Measurements from ENCODE around the gene WDR45.

Gene WDR45

DNA sequence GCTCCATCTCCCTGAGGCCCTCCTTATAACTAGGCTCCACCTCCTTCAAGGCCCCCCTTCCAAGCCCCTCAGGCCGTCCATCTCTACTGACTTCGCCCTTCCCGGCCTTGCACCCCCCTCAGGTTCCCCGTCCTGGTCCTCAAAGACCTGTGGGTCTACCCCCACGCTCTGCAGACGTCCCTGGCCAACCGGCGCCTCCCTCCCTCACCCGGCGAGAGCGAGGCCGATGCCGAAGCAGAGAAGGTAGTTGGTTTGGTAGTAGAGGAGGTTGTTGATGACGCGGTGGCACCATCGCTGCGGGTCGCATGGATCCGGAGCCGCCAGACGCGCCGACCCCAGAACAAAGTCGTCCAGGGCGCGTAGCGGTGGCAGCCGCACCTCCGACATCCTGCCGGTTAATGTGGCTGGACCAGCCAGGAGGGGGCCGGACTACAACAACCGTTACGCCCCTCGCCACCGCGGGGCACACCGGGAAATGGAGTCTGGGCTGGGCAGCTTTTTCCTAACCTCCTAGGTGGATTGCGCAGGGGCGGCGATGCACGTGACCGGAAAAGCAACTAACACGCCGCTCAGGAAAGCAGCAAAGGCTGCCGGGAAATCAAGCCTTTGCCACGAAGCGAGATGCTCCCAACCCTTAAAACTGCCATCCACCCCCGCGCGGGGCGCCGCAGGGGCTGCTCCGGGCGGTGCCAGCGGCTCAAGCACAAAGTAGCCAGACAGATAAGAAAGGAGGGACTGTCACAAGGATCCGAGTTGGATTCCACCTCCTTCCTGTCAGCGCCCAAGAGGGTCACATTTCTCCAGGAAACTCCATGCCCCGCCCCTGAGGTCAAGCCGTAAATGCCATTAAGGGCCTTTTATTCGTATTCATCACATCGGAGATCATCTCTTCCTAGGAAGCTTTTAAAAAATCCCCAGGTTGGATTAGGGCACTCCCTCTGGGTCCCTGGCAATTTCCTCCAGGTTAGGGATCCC, 5.8 kb downstream of the WDR45 start, which contains the start of gene PRAF2:
TSS of gene PRAF2 (minus strand) at position 402 of the 975 bp plus-strand sequence. CDS start at position 387, 15 bp downstream.
- DNase-seq, result peak; percentile 40

DNA sequence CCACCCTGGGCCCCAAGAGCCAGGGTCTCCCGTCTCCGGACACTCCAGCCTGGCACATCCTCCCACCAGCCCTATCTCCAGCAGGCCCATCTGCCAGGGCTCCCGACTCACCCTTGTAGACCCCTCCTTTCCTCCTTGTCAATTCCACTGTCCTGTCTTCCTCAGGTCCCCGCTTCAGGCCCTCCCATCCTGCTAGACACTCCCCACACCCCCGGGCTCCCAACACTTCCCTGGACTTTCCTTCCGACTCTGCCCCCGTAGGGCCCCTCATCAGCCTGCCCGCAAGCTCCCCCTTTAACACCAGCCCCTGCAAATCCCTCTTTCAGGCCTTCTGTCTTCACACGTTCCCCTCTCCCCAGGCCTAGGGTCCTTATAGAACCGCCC, 7.0 kb downstream of the WDR45 start:
- no peak for DNase-seq

DNA sequence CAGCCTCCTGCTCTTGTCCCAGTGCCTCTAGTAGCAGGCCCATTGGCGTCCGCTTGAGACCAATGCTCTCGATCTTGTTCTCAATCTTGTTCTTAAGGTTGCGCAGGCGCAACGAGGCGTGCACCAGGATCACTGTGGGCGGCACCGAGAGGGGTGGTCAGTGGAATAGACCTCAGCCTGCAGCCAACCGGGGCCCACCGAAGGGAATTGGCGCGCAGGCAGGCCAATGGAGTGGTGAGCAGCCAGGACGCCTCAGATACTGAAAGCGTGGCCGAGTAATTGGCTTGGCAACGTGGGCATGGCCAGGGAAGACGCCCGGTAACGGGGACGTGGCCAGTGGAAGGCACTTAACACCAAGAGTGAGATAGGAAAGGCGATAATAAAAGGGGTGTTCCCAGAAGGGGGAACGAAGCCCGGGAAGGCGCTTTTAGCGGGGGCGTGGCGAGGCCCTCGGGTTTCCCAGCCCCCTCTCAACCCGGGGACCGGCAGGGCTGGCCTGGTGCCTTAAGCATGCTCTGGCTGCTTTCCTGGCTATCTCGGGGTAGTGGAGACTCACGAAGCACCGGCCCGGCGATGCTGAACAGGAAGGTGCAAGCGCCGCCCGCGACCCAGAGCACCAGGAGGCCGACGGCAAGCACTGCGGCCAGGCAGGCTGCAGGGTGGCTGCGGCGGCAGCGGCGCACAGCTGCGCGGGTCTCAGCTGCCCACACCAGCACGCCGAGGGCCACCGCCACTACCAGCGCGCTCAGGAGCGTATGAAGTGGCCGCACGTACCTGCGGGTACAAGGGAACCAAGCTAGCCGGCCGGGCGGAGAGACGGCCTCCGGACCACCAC, 7.6 kb downstream of the WDR45 start:
- DNase-seq, result no peak

DNA sequence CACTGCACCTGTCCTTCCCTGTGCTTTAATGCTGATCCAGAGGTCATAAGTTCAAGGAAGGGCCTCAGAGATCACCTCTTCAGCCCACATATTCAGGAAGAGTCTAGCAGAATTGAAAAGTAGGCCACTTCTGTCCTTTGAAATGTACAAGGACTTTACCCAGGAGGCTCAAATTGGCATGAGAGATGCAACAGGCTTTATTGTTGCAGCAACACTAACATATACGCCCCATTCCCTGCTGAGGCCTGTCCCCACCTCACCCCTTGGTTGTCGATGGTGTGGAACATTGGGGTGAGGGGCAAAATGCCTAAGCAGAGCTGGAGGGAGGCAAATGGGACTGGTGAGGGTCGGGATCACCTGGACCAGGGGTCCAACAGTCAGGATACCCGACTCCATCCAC, 8.7 kb downstream of the WDR45 start:
- no peak for DNase-seq

DNA sequence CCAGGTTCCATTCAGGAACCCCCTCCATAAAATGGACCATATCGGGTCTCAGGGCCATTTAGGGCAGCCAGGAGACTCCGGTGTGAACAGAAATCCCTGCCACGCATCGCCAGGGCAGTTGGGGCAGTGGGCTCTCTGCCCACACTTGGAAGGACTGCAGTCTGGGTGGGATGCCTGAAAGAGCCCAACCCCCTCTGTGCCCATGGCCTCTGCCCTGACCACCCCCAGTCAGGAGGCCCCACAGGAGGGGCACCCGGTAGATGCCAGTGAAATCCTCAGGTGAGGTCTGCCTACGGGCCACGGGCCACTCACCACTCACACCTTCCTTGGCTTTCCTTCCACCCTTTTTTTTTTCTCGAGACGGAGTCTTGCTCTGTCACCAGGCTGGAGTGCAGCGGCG, 10.6 kb downstream of the WDR45 start:
- no peak for DNase-seq

DNA sequence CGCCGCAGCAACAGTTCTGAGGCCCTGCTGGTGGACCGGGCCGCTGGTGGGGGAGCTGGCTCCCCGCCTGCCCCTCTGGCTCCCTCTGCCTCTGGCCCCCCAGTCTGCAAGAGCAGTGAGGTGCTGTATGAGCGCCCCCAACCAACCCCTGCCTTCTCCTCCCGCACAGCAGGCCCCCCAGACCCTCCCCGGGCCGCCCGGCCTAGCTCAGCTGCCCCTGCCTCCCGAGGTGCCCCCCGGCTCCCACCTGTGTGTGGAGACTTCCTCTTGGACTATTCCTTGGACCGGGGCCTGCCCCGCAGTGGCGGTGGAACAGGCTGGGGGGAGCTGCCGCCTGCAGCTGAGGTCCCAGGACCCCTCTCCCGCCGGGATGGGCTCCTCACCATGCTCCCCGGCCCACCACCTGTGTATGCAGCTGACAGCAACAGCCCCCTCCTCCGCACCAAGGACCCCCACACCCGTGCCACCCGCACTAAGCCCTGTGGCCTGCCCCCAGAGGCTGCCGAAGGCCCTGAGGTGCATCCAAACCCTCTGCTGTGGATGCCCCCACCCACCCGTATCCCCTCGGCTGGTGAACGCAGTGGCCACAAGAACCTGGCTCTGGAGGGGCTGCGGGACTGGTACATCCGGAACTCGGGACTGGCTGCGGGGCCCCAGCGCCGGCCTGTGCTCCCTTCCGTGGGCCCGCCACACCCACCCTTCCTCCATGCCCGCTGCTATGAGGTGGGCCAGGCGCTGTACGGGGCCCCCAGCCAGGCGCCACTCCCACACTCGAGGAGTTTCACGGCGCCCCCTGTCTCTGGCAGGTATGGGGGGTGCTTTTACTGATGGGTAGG, 12.2 kb downstream of the WDR45 start:
- no peak for DNase-seq

DNA sequence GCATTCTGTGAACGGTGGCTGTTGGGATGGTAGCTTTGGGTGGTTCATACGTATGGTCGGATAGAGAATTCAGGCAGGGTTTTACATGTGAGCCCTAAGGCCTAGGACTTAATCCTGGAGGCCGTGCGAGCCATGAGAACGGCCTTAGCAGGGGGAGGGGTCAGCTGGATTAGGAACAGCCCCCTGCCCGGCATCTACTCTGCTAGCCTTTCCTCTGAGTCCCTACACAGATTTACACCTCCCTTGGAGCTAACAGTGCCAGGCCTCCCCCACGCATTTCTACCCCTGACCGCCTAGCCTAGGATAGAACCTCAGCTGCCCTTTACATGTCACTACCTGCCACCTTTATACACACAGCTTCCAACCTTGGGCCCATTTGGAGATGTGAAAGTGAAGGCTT, 13.0 kb downstream of the WDR45 start:
- no peak for DNase-seq

DNA sequence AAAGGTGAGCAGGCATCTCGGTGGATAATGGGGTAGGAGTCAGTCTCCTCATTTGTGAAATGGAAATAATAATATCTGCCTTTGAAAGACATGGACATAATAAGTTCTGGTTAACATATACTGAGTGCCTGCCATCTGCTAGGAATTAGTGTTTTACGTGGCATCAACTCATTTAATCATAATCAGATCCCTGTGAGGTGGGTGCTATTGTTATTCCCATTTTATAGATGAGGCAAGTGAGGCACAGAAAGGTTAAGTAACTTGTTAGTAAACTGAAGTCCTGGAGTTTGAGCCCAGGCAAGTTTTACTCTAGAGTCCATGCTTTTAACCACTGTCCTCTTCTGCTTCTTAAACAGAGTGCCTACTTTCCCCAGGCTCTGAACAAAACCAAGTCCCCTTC, 13.4 kb downstream of the WDR45 start:
- DNase-seq, result no peak

DNA sequence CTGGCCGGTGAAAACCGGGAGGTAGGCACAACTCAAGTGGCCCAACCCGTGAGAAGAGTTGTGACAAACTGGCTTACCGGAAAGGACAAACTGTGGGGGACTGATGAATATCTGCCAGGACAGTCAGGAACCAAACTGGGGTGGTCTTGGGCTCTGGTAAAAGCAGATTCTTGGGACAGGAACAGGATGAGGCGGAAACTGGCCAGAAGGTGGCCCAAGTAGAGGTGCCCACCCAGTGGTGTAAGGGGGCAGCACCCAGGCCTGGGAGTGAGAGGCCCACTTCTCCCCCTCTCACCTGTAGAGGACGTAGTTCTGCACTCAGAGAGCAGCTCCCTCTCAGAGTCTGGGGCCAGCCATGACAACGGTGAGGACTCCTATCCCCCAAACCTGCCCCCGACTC, 15.0 kb downstream of the WDR45 start:
- no peak for DNase-seq

DNA sequence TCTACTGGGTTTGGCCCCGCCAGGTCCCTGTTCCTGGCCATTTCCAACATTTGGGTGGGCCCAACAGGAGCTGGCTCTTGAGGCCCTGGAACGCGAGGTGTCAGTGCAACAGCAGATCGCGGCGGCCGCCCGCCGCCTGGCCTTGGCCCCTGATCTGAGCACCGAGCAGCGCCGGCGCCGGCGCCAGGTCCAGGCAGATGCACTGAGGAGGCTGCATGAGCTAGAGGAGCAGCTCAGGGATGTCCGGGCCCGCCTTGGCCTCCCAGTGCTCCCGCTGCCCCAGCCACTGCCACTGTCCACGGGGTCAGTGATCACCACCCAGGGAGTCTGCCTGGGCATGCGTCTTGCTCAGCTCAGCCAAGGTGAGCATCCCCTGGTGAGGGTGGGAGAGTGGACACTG, 15.4 kb downstream of the WDR45 start:
- no peak for DNase-seq

DNA sequence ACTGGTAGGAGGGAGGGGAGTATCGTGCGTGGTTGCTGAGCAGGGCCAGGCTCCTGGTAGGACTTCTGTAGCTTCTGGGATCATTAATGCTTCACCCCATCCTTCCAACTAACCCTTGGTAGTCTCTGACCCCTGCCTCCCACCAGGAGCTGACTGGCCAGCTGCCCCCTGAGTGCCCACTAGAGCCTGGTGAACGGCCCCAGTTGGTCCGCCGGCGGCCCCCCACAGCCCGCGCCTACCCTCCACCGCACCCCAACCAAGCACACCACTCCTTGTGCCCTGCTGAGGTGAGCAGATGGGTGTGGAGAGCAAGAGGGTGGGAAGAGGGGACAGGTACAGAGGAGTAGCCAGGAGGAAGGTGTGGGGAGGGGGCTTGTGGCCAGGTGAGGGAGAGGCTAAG, 16.0 kb downstream of the WDR45 start:
- no peak for DNase-seq

DNA sequence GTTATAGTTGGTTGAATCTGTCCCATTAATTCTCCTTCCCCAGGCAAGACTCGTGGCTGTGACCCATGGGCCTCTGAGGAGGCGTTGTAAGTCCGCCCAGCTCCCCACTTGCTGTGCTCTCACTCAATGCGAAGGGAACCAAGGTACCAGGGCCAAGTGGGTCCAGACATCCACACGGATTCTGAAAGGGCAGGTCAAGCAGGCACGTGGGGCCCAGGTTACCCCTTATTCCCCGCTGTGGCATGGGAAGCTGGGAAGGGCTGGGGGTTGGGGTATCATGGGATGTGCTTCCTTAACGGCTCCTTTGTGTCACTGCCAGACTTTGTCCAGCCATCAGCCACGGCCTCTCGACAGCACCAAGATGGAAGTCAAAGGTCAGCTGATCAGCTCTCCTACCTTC, 17.8 kb downstream of the WDR45 start:
- DNase-seq, result no peak

DNA sequence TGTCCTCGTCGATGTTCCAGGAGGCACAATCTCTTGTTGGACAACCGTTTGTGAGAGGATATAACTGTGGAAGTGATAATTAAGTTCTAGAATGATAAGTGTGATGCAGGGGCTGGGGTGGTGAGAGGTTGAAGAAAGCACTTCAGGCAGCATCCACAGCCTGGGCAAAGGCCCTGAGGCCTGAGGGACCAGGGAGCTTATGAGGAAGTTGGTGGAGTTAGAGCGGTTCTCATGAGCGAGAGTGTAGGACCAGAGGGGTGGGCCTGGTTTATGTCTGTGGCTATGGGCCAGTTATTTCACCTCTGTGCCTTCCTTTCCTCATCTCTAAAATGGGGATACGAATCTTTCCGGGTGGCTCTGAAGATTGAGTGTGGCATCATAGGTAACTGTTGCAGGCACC, 18.2 kb downstream of the WDR45 start:
- DNase-seq, result no peak

DNA sequence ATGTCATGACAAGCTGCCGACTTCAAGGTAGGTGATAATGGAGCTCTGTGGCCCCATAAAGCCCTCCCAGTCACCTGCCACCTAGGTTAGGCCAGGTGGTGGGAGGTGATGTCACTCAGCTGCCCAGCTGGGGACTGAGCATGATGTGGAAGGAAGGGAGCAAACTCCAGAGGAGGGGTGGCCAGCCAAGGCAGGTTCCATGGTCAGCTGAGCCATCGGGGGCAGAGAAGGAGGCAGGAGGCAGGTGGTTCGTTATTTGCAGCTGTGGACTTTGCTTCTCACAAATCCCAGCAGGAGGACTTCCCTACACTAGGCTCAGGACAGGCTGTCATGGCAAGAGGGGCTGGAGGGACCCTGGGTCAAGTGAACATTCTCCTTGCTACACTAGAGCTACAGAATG, 18.8 kb downstream of the WDR45 start:
- DNase-seq, result no peak

DNA sequence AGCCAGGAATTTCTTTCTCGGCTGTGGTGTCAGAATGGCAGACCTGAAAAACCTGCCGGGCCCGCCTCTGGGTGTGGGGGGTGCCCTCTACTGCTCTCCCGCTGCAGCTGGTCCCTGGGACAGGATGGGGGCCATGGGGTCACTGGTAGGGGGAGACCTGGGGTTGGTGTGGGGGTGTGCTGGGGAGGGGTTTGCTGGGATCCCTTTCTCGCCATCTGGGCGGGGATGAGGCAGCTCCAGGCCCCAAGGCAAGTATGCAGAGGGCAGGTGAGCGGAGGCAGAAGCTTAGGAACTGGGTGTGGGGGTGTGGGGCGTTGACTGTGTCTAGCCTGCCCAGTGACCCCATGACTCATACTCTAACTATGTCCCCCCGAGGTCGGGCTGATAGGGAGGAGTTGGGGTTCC, 20.0 kb downstream of the WDR45 start:
- no peak for DNase-seq

DNA sequence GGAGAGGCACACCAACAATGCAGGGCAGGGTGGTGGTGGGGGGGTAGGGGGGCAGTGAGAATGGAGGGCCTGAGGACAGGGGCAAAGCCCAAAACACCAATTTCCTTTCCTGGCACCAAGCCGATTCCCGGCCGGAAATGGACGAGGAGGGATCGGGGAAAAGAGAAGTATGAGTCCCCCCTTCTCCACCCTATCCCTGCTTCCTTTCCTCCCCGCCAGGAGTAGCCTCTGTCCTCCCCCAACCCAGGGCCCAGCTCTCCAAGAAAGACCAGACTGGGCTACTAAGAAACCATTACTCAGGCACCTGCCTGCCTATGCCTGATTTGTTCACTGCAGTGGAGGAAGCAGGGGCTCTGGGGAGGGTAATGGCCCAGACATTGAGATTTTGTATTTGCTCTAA, 20.5 kb downstream of the WDR45 start:
- DNase-seq, result no peak

DNA sequence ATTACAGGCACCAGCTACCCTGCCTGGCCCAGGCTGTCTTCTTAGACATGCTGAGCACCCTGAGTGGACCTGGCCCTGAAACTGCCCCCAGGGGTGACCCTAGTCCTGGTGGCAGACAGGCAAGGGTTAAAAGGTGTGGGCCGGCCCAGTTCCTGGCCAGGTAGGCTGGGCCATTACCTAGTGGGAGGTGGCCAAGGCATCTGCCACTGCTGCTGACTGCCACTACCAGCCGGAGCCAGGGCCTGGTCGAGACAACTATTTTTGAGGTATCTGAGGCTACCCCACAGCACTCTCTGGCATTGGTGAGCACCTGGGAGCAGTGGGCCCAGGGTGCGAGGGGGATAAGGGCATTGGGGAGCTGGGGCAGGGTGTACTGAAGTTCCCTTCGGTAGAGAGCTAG, 20.9 kb downstream of the WDR45 start, which contains the start of gene CCDC120:
TSS of gene CCDC120 (plus strand) at position 206 of the 400 bp plus-strand sequence. CDS start 3,043 bp downstream, outside the sequence.
- DNase-seq, result no peak

DNA sequence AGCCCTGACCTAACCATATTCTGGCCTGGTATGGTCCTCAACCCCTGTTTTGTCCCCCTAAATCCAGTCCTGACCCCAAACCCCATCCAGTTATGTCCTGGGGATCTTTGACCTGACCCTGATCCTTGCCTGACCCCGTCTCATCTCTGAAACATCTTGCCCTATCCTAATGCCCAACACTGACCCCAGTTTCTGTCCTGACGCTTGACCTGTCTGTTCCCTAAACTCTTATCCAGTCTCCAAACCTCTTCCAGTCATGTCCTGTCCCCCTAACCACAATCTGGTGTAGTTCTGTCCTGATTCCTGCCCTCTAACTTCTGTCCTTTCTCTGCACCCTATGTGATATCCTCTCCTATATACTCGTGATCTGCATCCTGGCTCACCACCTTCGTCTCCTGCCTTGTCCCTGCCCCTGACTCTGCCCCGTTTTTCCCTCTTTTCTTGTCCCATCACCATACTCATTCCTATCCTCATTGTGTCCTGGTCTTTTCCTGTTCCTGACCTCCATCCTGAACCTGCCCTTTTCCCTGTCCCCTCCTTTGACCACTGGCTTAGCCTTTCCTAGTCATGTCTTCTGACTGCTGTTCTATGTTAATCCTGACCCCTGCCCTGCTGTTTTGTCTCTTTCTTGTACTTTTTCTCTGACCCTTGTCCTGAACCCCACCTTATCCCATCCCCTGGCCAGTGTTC, 25.5 kb downstream of the WDR45 start:
- no peak for DNase-seq

DNA sequence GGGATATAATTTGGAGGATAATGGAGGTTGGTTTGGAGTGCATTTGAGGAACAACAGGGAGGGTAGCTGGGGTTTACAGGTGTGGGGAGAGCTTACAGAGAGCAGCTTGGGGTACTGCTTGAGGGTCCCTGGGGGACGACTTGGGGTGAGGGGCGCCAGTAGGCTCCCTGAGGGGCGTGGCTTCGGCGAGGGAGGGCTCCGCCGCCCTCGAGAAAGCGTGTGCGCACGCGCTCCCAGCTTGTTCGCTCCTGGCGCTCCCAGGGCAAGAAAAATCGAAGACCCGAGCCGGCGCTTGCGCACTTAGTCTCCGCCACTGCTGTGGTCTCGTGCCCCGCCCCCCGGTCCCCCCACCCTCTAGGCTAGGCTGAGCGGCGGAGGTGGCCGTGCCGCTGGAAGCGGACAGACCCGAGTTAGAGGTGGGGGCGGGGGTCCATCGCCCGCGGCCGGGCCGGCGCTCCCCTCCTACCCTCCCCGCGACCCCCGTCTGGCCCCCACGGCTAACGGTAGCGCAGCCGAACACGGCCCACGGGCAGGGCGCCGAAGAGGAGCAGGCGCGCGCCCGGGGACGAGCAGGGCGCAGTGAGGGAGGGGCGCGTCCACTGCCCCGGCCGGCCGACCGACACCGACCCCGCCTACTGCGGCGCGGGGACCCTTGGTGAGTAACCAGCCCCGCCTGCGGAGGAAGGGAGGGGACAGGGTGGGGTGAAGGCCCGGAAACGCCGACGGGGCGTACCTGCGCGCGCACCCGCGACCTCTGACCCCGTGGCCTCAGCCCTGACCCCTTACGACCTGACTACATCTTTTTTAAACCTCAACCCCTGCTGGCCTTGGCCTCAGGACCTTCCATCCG, 26.2 kb downstream of the WDR45 start:
- no peak for DNase-seq

DNA sequence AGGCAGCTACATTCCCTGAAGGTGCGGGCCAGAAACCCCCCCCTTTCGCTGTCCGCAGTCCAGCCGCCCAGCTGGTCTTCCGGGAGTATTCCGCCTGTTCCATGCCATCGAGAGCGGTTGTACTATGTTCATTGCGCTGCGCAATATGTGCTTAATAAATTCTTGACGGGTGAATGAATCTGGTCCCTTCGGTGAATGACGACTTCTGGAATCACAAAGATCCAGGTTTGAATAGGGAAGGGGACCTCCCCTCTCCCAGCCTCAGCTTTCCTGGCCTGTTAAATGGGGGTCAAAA, 35.8 kb downstream of the WDR45 start:
- DNase-seq, result no peak

DNA sequence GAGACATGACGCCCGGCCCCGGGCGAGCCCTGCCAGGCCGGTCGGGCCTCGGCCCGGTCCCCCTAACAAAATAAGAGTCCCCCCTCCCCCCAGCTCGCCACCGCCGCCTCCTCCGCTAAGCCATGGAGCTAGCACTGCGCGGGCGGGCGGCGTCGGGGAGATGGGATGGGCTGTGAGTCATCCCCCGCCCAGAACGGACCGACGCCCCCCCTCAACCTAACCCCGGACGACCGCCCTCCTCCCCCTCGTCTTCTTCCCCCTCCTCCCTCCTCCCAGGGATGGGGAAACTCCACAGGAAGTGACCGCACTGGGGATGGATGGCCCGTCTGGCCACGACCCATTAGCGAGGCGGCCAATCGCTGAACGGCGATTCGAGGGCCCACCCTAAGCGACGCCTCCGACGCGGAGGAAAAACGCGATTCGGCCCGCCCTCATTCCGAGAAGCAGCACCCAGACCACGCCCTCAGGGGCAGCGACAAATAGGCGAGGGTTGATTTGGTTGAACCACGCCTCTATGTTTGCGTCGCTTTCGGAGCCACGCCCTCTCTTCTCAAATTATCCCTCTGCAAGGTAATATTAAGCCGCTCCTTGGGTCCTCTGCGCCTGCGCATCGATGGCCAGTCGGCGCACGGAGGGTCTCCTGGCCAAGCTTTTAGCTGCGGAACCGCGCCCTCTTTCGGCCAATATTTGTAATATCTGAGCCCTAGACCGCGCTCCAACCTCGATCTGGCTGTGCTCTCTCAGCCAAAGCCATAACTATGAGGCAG, 36.3 kb downstream of the WDR45 start, which contains the start of gene TFE3:
TSS of gene TFE3 (minus strand) at position 138 of the 767 bp plus-strand sequence. CDS start at position 7, 131 bp downstream.
- DNase-seq, result peak; percentile 93
